Islet precursor cell (in vitro differentiated cells): ENCODE data around the gene MTX1.
A peak's percentile ranks its signal among the peaks of the same experiment; 100 is the strongest.
"Not testable (repeated sequence)": the region's sequence is repeated elsewhere in the genome, so short reads cannot be mapped to it uniquely, and the experiment has no call there.

Experiments
- DNase-seq: peaks from one replicate; pipeline ENCODE4 v3.0.0-alpha.2; 2018

MTX1 gene

DNA sequence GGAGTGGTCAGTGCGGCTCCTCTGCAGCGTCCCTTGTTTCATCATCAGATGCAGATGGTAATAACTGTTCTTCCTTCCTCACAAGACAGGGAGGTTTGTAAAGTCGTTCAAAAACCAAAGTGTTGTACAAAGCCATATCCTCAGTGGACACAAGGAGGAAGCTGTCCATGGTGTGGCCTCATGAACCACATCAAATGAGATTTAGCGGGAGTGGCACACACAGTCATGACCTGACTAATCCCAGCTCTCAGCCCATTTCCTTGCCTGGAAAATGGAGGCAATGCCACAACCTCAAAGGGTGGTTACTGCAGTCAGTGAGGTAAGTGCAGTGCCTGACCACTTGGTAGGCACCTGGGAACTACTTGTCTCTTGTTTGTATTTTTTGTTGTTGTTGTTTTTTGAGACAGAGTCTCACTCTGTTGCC is 33.4 kb downstream of the MTX1 start:
- DNase-seq, result no peak

DNA sequence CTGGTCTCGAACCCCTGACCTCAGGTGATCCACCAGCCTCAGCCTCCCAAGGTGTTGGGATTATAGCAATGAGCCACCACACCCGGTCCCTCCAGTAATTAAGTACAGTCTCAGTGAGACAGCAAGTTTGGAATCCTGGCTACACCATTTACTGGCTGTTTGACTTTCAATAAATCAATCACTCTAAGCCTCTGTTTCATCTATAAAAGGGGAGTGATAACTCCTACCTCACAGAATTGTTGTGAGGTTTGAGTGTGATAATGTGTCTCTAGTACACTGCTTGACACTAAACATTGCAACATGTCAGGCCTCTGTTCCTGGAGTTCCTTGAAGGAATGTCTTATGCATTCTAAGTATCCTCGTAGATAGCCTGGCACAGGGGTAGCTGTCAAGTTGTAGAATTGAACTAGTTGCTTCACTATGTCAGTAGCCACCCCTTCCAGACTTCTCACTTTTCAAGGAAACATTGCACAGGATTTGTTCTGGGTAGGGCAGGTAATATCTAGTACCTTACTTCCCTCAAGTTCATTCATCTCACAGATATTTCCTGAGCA is 34.4 kb downstream of the MTX1 start:
- no peak for DNase-seq

DNA sequence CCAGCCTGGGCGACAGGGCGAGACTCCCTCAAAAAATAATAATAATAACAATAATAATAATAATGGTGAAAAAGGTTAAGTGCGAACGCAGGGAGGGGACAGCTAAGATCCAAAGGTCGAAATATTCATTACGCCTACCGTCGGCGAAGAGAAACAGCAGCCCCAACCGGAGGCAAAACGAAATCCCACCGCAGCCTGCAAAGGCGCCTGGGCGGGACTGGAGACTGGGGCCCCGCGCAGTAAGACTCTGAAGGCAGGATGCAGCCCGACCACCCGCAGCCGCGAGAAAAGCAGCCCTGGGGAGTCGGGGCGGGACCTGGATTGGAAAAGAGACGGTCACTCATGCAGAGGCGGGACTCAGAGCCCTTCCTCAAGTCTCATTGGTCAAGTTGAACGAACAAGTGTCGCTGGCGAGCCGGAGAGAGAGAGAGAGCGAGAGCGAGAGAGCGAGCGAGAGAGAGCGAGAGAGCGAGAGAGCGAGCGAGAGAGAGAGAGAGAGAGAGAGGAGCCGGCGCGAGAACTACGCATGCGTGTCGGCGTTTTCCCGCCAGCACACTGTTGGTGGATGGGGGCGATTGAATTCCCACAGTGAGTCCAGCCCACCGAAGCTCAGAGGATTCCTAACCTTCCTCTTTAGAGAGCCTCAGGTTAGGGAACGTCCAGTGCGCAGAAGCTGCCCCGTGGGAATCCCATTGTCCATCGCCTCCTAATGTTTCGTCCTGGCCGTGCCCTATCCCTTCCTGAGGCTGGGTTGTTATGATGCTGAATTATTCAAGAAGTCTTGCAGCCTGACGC is 36.1 kb downstream of the MTX1 start:
- peak; percentile 100 for DNase-seq

DNA sequence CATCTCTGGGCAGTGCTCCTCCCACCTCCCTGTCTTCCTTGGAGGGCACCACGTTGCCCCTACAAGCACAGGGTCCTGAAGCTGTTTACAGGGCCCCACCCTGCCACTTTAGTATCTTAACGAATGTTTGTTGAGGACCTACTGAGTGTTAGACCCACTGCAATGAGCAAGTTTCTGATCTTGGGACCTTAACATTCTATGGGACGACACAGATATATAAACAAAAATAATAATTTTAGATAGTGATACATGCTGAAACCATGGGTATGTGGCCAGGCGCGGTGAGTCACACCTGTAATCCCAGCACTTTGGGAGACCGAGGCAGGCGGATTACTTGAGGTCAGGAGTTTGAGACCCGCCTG is 36.6 kb downstream of the MTX1 start:
- DNase-seq, result no peak

DNA sequence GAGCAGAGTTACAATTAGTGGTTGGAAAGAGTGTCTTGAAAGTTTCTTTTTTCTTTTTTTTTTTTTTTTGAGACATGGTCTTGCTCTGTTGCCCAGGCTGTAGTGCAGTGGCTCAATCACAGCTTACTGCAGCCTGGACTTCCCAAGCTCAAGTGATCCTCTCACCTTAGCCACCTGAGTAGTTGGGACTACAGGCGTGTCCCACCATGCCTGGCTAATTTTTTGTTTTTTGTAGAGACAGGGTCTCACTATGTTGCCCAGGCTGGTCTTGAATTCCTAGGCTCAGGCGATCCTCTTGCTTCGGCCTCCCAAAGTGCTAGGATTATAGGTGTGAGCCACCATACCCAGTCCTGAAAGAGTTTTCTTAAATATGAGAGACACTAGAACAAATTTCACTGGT is 38.3 kb downstream of the MTX1 start:
- not testable (repeated sequence) for DNase-seq

DNA sequence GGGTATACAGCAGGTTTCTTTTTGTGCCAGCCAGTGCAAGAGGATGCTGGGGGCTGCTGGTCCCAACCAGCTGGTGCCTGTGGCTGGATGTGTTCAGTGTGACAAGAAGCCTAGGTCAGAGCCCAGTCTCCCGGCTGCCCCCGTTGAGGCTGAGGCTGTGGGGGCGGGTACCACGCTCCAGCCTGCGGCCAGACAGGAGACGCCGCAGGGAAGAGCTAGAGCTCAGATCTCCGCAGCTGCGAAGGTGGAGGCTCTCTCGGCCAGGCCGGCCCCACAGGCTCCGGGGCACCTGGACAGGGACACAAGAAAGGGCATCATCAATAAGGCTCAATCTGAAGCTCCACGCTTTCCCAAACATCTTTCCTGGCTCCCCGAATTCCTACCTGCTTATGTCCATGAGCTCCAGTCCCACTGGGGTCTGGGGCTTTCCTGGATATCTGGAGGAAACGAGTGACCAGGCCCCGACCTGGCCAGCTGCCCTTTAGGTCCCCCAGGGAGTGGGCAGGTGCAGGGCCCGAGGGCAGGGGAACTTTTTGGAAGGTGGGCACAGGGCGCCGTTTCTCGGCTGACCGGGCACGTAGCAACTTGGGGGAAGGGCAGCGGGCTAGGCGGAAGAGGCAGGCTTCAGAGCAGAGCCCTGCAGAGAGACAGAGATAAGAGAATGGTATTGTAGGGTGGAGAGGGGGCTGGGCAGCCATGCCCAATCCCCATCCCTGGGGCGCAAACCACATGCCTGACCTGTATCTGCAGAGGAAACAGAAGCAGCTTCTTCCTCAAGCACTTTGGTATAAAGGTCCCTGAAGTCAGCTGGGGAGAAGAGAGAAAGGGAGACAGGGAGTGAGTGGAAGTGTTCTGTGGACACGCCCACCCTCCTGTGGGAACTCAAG is 39.4 kb downstream of the MTX1 start:
- DNase-seq, result no peak

DNA sequence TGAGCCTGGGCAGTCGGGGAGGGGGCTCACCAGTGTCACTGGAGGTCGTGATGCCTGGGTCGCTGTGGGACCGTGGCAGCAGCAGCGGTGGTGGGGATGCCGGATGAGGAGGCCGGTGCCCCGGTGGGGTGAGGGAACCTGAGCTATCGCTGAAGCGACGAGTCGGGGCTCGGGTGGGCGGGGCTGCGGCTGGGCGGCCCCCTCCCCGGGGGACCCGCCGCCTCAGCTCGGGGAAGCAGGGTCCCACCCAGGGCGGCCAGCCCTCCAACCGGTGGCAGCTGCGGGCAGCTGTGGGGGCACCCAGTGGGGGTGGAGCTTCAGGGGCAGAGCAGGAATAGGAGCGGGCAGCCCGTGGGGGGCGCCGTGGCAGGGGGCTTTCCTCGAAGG is 41.7 kb downstream of the MTX1 start:
- no peak for DNase-seq

DNA sequence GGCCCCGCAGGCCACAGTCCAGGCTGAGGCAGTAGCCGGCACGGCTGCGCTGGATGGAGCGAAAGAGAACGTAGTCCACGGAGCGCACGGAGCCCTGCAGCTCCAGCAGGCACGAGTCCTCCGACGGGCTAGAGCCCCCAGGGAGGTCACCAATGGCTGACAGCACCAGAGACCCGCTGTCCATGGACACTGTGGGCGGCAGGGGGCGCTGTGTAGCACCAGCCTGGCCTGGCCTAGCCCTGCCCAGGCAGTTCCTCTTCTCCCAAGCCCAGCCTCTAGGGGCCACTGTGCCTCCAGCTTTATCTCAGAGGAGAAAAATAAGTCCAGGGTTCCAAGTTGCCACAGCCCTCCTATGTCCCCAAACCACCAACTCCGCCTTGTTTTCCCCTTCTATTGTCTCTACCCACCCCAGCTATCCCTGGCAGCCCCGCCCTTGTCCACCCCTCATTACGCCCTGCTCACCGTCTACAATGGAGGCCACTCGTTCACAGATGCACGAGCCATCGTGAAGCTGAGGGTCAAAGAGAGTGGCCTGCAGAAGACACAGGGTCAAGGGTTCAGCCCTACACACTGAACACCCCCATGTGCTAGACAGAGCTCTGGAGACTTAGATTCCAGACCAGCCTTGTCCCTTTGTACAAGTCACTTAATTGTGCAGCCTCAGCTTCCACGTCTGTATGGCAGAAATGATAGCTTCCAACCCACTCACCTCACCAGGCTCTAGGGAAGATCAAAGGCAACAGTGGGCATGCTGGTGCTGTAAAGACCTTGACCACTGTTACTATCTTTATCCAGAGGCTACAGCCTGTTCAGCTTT is 42.3 kb downstream of the MTX1 start:
- DNase-seq, result peak; percentile 98

DNA sequence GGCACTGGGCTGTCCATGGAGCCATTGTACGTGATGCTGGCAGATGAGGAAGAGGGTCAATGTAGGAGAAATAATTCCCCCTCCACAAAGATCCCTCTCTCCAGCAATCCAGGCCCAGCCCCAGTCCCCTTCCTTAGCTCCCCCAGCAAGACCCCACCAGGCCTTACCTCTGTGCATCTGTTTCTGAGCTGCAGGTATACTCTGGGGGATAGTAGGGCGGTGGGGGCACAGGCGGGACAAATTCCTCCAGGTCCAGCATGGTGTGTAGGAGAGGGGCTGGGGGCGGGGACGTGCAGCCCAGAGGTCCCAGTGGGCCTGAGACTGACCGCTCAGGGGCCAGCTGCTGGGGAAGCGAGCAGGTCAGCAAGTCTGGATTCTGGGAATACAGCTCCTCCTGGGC is 43.1 kb downstream of the MTX1 start:
- no peak for DNase-seq

DNA sequence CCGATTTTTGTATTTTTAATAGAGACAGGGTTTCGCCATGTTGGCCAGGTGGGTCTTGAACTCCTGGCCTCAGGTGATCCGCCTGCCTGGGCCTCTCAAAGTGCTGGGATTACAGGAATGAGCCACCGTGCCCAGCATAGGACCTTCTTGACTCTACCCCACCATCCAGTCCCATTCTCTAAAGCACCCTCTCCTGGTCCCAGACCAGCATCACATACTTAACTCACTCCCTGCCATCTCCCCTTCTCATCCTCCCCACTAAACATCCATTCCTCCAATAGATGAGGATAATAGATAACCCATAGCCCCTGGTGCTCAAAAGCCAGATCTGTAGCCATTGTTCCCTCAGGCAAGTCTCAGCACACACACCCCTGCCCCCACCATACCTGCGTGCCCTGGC is 44.7 kb downstream of the MTX1 start:
- DNase-seq, result no peak

DNA sequence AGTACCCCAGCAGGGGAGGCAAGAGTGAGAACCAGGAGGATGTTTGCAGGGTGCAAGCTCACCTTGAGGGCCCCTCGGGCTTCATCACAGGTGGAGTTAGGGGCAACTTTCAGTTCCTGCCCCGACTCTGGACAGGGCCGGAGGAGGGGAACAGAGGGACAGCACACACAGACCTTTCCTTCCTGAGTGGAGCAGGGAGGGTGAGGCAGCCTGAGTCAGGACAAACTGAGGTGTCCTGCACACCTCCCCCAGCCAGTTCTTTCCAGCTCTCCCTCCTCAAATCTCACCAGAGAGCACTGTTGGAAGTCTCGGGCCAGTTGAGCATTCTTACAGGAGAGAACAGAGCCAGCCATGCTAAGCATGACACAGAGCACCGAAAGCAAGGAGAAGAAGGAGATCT is 45.3 kb downstream of the MTX1 start:
- DNase-seq, result no peak

DNA sequence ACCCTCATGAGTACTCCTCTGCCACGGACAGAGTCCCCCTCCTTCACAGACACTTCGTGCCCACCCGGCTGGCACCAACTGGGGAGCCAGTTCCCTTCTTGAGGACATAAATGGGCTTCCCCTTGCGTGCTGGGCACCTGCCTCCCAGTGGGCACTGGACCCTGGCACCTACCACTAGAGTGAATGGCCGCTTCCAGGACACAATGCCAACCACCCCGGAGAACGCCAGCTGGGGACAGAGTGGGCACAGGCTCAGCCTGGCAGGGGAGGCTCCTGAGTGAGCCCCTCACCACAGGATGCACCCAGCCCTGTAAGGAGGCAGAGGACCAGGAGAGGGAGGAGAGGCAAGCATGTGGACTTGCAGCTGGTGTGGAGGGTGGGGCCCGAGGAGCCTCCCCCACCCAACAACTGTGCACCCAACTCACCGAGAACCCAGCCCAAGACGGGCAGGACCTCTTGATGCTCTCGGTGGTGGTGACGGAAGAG is 45.8 kb downstream of the MTX1 start:
- DNase-seq, result no peak

DNA sequence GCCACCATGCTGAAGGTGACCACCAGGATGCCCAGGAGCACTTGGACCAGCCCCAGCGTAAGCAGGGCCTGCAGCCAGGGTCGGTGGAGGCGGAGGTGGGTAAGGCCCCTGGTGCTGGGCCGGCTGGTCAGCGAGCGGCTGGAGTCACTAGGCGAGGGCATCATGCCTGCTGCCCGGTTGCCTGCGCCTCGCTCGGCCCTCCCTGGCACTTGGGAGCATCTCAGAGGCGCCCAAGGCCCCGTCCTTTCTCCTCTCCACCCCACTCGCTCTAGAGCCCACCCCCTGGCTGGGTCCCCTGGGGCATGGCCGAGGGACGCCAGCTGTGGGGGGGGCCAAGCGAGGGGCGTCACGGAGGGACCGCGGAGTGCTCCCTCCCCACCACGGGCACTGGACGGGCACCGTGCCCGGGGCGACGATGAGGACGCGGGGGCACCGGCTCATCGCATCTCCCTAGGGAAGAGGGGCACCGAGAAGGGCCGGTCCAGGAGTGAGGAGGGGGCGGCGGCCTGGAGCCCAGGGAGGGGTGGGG is 46.3 kb downstream of the MTX1 start:
- DNase-seq, result no peak

DNA sequence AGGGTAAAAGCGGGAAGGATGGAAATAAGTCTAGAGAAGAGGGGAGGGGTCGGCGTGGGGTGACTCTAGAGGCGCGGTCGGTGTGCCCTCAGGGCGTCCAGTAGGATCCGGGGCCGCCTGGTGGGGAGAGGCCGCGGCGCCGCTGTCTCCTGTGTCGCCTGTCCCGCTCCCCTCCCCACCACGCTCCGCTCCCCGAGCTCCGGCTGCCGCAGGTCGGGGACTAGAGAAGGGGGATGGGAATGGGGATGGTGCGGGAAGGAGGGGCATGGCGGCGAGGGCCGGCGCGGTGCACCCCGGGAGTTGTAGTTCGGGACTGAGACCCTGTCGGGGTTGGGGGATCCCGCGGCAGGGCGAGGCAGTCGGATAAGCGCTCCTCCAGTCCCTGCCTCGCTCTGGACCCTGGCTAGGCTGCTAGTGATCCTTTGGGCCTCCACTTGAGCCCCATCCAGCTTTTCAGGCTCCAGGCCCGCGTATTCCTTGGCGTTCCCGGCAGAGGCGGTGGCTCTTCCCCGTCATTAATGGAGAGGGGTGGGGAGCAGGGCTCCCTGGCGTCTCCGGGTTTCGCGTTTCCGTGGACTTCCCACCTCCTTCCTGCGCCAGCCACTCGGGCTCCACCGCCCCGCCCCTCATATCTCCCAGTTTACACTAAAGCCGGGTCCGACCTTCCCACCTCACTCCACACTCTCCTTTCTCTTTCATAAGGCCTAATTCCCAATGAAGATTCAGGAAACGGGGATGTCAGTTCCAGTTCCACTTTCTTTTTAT is 46.9 kb downstream of the MTX1 start, which contains the start of gene ENTREP3:
TSS of gene ENTREP3 (minus strand) at position 241 of the 765 bp plus-strand sequence. CDS start 606 bp downstream, outside the sequence.
- DNase-seq, result peak; percentile 93

DNA sequence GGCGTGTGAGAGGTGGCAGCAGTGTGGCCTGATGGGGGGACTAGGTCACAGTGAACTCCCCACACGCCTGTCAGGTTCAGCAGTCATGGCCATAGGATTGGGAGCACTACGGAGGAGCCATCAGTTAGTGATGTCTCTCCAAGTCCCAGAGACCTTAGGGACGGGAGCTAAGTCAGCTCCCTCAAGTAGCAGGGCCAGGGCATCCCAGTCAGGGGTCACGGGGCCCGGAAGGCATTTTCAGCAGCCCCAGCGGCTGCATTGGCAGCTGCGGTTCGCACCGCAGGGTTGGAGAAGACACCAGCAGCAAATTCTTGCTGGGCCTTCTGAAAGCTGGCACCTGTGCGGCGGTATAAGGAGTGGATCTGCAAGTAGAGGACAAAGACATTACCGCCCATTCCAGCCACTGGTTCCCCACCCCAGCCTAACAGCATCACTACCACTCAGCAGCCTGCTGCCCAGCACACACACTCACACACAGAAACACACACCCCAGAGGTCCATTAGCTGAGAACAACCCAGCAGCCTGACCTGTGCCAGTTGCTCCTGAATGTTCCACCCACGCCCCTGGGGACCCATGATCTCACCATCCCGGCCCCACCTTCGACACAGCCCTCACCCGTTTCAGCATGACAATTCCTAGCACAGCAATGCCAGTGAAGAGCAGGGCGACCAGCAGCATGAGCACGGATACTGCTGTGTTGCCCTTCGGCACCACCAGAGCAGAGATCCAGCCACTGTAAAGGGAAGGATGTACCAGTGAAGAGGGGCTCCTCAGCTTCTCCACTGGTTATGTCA is 47.8 kb downstream of the MTX1 start:
- DNase-seq, result no peak

DNA sequence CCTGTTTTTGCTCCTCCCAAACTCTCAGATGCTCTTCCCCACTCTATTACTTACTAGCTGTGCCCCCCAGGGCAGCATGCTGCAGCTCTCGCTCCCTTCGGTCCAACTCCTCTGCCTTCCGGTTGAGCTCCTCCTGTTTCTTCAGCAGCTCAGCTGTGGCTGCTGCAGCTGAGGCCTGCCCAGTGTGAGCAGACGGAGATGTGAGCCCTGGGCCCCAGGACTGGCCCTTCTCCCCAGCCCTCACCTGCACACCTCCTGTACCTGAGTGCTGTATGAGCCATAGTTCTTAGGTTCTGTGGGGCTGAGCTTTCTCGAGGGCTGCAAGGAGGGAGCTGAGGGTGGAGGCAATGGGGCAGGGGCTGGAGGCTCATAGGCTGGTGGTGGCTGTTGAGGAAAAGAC is 51.8 kb downstream of the MTX1 start:
- DNase-seq, result no peak

DNA sequence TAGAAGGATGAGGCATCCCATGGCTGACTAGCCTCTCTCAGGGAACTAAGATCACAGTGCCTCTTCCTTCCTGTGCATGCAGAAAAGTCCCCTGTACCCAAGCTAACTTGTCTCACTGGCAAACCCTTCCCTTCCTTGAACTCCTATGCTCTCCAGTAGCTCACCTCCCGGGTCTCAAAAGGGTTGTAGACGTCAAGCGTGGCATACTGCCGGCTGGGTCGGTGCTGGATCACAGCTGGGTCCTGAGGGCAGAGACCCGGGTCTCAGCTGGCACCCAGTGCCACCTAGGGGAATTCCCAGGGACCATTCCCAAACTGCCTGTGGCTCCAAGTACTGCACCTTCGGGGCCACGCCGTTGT is 53.0 kb downstream of the MTX1 start:
- no peak for DNase-seq

DNA sequence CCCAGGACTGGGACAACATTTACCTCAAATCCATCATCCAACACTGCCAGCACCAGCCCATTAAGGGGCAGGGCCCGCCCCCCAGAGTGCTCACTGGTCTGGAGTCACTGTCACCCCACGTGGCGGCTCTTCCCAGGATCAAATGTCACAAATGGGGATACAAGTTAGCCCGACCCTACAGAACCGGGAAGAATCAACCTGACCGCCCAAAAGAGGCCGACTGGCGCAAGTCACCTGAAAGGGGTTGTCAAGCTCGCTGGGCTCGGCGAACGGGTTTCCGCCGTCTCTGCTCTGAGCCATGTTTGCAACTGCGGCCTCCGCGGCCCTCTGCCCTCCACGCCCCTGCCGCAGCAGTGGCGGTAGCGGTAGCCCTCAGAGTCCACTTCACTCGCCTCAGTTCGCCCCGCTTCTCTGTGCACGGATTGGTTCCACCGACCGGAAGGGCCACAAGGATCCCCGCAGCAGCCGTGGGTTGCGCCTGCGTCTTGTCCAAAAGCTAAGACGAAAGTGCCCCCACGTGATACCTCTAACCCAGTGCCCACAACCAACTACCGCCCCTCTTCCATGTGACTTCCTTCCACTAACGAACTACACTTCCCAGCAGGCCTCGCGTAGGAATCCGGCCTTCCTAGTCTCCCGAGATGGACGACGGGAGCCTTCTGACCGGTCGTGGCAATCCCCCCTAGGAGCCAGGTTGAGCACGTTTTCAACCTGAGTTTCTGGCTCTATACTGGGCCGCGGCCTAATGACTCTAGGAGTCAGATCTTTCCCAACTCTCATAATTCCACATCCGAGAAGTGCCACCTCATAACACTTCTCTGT is 53.6 kb downstream of the MTX1 start, which contains the start of gene SCAMP3:
TSS of gene SCAMP3 (minus strand) at position 509 of the 822 bp plus-strand sequence. CDS start at position 300, 209 bp downstream.
- peak; percentile 99 for DNase-seq

DNA sequence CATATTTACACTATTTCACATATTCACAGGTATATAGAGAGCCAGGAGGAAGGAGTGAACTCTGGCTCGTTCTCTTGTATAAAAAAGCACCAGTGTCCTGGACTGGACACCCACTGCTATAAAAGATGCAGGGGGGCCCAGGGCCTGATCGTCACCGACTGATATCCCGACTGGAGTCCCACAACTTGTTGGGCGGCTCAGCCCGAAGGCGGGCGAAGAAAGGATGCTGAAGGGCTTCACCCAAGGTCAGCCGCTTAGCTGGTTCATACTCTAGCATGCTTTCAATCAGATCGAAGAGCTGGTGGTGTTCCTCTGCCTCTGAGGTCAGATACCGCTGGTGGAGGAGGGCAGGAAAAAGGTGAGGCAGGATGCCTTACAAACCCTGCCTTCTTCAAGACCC is 54.6 kb downstream of the MTX1 start:
- DNase-seq, result no peak
